ENCODE data around the gene ACVR1B.

The ACVR1B gene

GRCh38 chr12:51942501-51943000 is 8.9 kb upstream of the ACVR1B start:
- TF ChIP-seq, protein P1, sequence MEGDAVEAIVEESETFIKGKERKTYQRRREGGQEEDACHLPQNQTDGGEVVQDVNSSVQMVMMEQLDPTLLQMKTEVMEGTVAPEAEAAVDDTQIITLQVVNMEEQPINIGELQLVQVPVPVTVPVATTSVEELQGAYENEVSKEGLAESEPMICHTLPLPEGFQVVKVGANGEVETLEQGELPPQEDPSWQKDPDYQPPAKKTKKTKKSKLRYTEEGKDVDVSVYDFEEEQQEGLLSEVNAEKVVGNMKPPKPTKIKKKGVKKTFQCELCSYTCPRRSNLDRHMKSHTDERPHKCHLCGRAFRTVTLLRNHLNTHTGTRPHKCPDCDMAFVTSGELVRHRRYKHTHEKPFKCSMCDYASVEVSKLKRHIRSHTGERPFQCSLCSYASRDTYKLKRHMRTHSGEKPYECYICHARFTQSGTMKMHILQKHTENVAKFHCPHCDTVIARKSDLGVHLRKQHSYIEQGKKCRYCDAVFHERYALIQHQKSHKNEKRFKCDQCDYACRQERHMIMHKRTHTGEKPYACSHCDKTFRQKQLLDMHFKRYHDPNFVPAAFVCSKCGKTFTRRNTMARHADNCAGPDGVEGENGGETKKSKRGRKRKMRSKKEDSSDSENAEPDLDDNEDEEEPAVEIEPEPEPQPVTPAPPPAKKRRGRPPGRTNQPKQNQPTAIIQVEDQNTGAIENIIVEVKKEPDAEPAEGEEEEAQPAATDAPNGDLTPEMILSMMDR (IDR thresholded peaks at IDR 0.05) = no peak
- H3K4me1 ChIP-seq (ENCODE audit: control insufficient read depth in 1 of 2, insufficient read depth in 1 of 2, low read depth in 1 of 2, low read length in 1 of 2) = no peaks in the 10 kb centered on the region
- no peak overlapping the region for H3K4me3 ChIP-seq (ENCODE audit: low read depth in 1 of 2, low read length in 1 of 2)
- no peaks in the 10 kb centered on the region for H3K27me3 ChIP-seq
- H3K36me3 ChIP-seq = no peaks in the 10 kb centered on the region
- H3K9me3 ChIP-seq = no peaks in the 10 kb centered on the region
- no peak overlapping the region for H3K27ac ChIP-seq

DNA sequence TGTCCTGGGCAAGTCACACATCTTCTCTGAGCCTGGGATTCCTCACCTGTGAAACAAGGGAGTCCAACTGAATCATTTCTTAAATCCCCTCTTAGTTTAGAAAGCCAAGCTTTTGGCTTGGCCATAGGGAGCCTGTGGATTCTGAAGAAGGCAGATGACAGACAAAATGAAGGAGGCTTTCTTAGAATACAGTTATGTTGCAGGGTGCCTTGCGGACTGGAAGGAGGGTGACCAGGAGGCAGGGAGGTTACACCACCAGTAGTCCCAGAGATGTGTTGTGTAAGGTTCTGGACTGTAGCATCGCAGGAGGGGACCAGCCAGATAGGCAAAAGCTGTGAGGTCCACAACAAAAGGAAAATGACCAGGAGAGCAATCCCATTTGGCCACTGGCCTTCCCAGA is 8.2 kb upstream of the ACVR1B start:
- H3K4me3 ChIP-seq (ENCODE audit: low read depth in 1 of 2, low read length in 1 of 2) = no peak overlapping the region
- H3K27ac ChIP-seq = no peak overlapping the region
- H3K9me3 ChIP-seq = no peaks in the 10 kb centered on the region
- no peaks in the 10 kb centered on the region for H3K4me1 ChIP-seq (ENCODE audit: control insufficient read depth in 1 of 2, insufficient read depth in 1 of 2, low read depth in 1 of 2, low read length in 1 of 2)
- TF ChIP-seq, protein P1 (IDR thresholded peaks at IDR 0.05) = no peak
- no peaks in the 10 kb centered on the region for H3K27me3 ChIP-seq
- H3K36me3 ChIP-seq = no peaks in the 10 kb centered on the region

- peaks cover 11% of the 10 kb centered on the region for H3K27me3 ChIP-seq
- no peaks in the 10 kb centered on the region for H3K4me1 ChIP-seq (ENCODE audit: control insufficient read depth in 1 of 2, insufficient read depth in 1 of 2, low read depth in 1 of 2, low read length in 1 of 2)
- no peak overlapping the region for H3K27ac ChIP-seq
- no peaks in the 10 kb centered on the region for H3K36me3 ChIP-seq
- H3K4me3 ChIP-seq (ENCODE audit: low read depth in 1 of 2, low read length in 1 of 2) = no peak overlapping the region
- TF ChIP-seq, protein P1 (IDR thresholded peaks at IDR 0.05) = no peak
- H3K9me3 ChIP-seq = no peaks in the 10 kb centered on the region
Measured at GRCh38 chr12:51944608-51945233, 6.8 kb upstream of the ACVR1B start.

DNA sequence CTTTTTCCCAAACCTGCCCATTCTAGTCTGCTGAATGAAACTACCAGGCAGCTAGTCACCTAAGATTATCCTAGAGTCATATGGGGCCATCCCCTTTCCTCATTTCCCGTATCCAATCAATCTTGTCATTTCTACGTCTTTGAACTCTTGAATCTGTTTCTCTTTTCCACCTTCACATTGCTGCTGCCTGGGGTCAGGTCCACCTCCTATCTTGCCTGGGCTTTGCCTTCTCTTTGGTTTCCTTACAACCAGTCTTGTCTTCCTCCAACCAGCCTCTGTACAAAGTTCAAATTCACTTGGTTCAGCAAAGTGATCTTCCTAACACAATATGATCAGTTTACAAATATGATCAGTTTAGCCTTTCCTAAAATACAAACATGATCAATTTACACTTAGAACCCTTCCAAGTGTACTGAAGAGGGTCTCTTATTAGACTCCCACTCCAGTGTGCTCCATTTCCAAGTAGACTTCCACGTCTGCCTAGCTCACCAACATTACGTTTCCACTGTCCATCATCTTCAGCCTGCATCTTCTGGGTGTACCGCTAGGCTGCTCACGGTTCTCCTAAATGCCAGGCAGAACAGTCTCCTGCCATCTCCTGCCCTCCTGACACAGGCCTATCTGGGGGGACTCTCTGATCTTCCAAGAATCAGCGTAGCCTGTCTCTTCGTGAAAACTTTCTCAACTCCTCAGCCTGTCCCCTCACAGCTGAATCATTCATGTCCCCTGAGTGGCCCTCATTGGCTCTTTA is 4.1 kb upstream of the ACVR1B start:
- TF ChIP-seq, protein P1 (IDR thresholded peaks at IDR 0.05) = no peak
- no peaks in the 10 kb centered on the region for H3K36me3 ChIP-seq
- no peak overlapping the region for H3K27ac ChIP-seq
- H3K9me3 ChIP-seq = no peaks in the 10 kb centered on the region
- H3K4me1 ChIP-seq (ENCODE audit: control insufficient read depth in 1 of 2, insufficient read depth in 1 of 2, low read depth in 1 of 2, low read length in 1 of 2) = peaks cover 11 to 12% of the 10 kb centered on the region in 2 experiments
- no peak overlapping the region for H3K4me3 ChIP-seq (ENCODE audit: low read depth in 1 of 2, low read length in 1 of 2)
- H3K27me3 ChIP-seq = peaks cover 25% of the 10 kb centered on the region

DNA sequence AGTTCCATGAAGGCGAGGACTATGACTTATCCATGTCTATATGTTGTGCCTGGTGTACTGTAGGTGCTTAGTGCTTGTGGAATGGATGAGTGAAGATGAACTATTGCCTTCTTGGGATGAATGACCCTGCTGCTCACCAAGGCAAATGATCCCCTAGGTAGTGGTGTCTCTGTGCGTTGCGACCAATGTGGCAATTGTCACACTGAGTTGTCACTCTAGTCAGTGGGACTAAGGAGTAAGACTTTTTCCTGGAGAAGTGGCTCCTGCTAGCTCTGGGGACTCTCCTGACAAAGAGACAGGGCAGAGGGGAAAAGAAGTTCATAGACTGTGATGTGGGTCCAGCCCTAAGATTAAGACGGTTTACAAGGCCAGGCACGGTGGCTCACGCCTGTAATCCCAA is 3.4 kb upstream of the ACVR1B start:
- Histone ChIP-seq H3K4me1 (ENCODE audit: control insufficient read depth in 1 of 2, insufficient read depth in 1 of 2, low read depth in 1 of 2, low read length in 1 of 2) (peaks cover 17 to 19% of the 10 kb centered on the region in 2 experiments), H3K36me3 (no peaks in the 10 kb centered on the region), H3K27me3 (peaks cover 25% of the 10 kb centered on the region), H3K27ac (no peak overlapping the region), H3K9me3 (no peaks in the 10 kb centered on the region), H3K4me3 (ENCODE audit: low read depth in 1 of 2, low read length in 1 of 2) (no peak overlapping the region)
- TF ChIP-seq, protein P1 (IDR thresholded peaks at IDR 0.05) = no peak

Measured in neutrophil (primary cell).